HAP-1 (cell line): ENCODE results near the gene SYMPK.

ENCODE experiments used
- DNase-seq, 2 experiments: peaks; one replicate each; pipeline ENCODE4 v3.0.0-alpha.2; 2016 to 2020; ENCODE audit warnings: low spot score in 2 of 2
- H3K27me3 ChIP-seq: fragments of 250-450 bp; sonication (Bioruptor Pico); 2 replicates; pipeline ENCODE4 v1.5.1; 2020; ENCODE audit warnings: low read depth, mild to moderate bottlenecking, moderate library complexity
- H3K36me3 ChIP-seq: fragments of 250-450 bp; sonication (Bioruptor Pico); replicated peaks from 2 replicates; pipeline ENCODE4 v1.5.1; 2020; ENCODE audit warnings: mild to moderate bottlenecking
- H3K4me1 ChIP-seq: fragments of 250-450 bp; sonication (Bioruptor Pico); 2 replicates; pipeline ENCODE4 v1.5.1; 2020; ENCODE audit warnings: mild to moderate bottlenecking
- H3K4me3 ChIP-seq: fragments of 250-450 bp; sonication (Bioruptor Pico); 2 replicates; pipeline ENCODE4 v1.5.1; 2020; ENCODE audit warnings: mild to moderate bottlenecking, moderate library complexity
- H3K9me3 ChIP-seq: fragments of 250-450 bp; sonication (Bioruptor Pico); 2 replicates; pipeline ENCODE4 v1.5.1; 2020; ENCODE audit warnings: mild to moderate bottlenecking, moderate library complexity
- in situ Hi-C: fragments of 300-500 bp; cut with MboI; formaldehyde crosslinking; loops from 3 replicates; pipeline ENCODE4 v1.14.3; 2020; ENCODE audit warnings: low sequenced_read_pairs, inconsistent platforms, mixed read lengths

The SYMPK gene

DNA sequence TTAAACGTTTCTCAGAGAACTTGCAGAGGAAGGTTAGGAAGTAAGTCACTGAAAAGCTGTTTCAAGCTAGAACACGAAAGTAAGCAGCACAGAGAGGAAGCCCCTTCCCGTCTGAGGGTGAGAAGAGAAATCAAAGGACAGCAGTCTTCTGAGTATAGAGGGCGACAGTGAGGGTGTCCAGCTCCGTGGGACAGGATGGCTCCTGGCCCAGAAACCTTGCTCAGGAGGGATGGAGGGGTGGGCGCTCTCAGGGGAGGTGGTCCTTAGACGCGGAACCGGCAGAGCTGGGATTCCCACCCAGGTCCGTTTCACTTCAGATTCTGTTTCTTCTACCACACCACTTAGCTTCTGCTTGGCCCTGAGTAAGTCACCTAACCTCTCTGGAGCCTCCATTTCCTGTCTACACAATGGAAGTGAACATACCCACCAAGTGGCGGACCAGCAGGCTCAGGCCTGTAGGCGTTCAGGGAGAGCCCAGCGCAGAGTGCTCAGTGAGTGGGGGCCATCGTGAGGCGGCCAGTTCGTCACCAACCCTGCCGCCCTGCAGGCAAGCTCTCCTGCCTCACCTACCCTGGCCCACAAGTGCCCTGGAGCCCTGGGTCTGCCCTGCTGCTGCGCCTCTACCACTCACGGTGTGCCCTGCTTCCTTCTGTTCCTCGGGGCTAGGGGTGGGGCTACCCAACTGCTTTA lies 42.4 kb downstream of the SYMPK start:
- in situ Hi-C loops = no loop called here
- H3K9me3 ChIP-seq = no peaks in the 10 kb centered on the region
- H3K27me3 ChIP-seq = no peaks in the 10 kb centered on the region
- H3K4me3 ChIP-seq = no peak overlapping the region
- no peak for DNase-seq
- H3K4me1 ChIP-seq = no peaks in the 10 kb centered on the region
- peaks cover 48% of the 10 kb centered on the region for H3K36me3 ChIP-seq

DNA sequence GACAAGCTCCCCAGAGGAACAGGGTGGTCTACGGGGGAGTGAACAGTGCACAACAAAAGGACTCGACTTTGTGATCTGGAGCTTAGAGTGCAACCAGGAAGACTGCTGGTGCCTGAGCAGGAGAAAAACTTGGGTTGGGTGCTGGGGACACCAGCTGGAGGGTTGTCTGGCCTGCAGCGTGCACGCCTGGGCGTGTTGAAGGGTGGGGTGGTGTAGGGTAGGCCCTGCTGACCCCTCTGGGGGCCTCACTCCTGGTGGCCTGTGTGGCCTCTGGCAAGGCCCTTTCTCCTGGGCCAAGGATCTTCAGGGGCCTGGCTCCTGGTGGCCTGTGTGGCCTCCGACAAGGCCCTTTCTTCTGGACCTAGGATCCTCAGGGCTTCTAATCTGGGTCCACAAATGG lies 43.2 kb downstream of the SYMPK start:
- DNase-seq = no peak
- no peak overlapping the region for H3K4me3 ChIP-seq
- H3K9me3 ChIP-seq = no peaks in the 10 kb centered on the region
- in situ Hi-C loops = no loop called here
- H3K27me3 ChIP-seq = no peaks in the 10 kb centered on the region
- peaks cover 40% of the 10 kb centered on the region for H3K36me3 ChIP-seq
- no peaks in the 10 kb centered on the region for H3K4me1 ChIP-seq

DNA sequence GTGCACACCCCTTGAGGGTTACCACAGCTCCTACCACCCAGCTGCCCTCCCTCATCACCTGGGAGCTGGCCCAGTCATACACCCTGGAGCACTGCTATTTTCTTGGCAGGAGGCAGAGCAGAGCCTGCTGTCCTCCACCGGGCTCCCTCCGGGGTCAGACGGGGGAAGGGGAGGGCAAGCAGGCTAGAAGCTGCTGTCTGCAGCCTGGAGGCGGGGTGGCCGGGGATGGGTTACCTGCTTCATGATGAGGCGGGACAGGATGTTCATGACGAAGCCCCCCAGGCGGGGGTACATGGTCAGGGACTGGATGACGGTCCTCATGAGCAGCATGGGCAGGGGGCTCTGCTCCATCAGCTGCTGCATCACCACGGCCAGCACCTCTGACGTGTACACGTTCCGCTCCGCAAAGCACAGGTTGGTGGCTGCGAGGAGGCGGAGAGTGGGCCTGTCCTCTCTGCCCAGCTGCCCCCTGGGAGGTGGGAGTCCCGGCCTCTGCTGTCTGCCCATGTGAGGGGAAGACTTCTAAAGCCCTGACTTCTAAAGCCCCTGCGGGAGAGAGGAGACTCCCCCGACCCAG lies 45.1 kb downstream of the SYMPK start:
- Histone ChIP-seq H3K27me3 (no peaks in the 10 kb centered on the region), H3K9me3 (no peaks in the 10 kb centered on the region), H3K4me1 (no peaks in the 10 kb centered on the region), H3K36me3 (peaks cover 26% of the 10 kb centered on the region), H3K4me3 (no peak overlapping the region)
- in situ Hi-C loops = no loop called here
- DNase-seq = no peak

DNA sequence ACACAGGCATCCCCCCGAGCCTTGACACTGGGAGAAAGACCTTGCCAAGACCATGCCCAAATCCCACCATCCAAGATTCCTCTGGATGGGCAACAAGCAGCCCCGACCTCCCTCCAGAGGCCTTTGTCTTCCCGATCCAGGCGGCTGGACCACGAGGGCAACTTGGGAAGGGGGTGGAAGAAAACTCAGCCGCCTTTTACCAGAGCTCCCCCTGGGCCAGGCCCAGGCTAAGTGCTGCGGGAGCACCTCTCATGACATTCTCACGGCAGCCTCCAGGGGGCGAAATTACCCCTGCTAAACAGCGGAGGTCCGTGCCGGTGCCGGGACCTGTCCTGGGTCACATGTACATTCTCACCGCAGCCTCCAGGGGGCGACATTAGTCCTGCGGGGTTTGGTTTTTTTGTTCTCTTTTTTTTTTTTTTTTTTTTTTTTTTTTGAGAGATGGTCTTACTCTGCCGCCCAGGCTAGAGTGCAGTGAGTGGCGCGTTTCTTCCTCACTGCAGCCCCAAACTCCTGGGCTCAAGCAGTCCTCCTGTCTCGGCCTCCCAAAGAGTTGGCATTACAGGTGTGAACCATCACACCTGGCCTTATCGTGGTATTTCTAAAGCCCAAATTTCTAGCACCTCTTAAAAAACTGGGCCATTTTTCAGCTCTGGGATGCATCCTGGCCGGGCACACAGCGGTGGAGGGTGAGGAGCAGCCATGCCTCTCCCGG lies 45.8 kb downstream of the SYMPK start:
- H3K9me3 ChIP-seq = no peaks in the 10 kb centered on the region
- peak; percentile 92 to 98 for DNase-seq
- in situ Hi-C loops = no loop called here
- H3K4me1 ChIP-seq = no peaks in the 10 kb centered on the region
- no peaks in the 10 kb centered on the region for H3K27me3 ChIP-seq
- H3K36me3 ChIP-seq = peaks cover 20% of the 10 kb centered on the region
- H3K4me3 ChIP-seq = no peak overlapping the region

DNA sequence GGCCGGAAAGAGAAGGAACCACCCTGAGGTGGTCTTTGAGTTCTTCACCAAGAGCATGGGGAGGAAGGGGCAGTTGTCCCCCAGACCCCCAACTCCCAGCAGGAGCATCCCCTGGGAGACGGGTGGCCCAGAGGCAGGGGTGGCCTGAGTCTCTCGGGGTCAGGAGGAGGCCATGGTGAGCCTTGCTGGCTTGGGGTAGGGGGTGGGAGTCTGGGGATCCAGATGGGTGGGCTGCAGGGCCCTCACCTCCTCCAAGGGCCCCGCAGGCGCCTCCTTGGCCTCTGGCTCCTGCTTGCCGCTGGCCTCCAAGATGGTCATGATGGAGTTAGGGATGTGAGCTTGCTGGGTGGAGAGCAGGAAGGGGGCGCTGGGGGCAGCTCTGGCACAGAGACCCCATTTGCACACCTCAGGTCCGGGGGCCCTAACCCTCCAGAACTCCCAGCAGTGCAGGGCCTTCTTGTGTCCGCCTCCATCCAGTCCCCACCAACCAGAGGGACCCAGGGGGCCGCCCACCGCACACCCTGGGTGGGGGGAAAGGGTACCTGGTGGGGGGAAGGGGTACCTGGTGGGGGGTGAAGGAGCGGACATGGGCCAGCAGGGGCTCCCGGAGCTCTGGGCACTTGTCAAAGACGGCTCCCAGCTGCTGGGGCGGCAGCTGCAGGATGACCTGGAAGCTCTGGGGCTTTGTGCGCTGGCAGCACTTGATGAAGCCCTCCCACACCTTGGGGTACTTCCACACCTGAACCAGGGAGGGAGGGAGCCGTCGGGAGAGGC lies 46.5 kb downstream of the SYMPK start:
- Histone ChIP-seq H3K4me3 (no peak overlapping the region), H3K27me3 (no peaks in the 10 kb centered on the region), H3K36me3 (peaks cover 20% of the 10 kb centered on the region), H3K4me1 (no peaks in the 10 kb centered on the region), H3K9me3 (no peaks in the 10 kb centered on the region)
- in situ Hi-C loops = no loop called here
- DNase-seq = no peak

DNA sequence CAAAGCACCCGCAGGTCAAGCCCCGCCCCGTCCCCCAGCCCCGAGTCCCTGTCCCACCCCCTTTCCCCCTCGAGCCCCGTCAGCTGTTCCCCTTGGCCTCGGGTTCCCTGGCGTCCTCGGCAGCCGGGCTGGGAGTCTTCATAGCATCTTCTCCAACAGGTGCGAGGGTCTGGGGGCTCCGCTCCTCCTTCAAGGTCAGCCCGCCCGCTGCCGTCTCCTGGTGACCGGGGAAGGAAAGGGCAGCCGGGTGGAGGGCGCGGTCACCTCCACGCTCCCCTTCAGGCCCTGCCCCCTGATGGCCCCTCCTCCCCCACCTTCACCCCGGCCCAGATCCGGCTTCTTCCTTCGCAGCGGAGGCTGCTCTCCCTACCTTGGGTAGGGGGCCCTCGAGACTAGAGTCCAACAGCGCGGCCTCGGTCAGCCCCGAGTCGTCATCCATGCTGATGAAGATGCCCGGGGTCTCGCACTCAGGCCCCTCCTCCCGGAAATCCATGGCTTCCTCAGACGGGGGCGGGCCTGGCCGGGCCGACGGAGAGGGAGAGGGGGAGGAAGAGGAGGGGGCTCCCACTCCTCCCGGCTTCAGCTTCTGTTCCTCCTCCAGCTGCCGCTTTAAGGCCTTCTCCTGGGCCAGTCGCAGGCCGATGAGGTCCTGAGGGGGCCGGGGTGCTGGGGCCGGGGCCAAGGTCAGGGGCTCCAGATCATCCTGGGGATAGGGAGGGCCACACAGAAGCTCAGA lies 47.3 kb downstream of the SYMPK start:
- H3K4me1 ChIP-seq = no peaks in the 10 kb centered on the region
- in situ Hi-C loops = no loop called here
- H3K9me3 ChIP-seq = no peaks in the 10 kb centered on the region
- H3K4me3 ChIP-seq = no peak overlapping the region
- H3K27me3 ChIP-seq = no peaks in the 10 kb centered on the region
- DNase-seq = no peak
- peaks cover 18% of the 10 kb centered on the region for H3K36me3 ChIP-seq

DNA sequence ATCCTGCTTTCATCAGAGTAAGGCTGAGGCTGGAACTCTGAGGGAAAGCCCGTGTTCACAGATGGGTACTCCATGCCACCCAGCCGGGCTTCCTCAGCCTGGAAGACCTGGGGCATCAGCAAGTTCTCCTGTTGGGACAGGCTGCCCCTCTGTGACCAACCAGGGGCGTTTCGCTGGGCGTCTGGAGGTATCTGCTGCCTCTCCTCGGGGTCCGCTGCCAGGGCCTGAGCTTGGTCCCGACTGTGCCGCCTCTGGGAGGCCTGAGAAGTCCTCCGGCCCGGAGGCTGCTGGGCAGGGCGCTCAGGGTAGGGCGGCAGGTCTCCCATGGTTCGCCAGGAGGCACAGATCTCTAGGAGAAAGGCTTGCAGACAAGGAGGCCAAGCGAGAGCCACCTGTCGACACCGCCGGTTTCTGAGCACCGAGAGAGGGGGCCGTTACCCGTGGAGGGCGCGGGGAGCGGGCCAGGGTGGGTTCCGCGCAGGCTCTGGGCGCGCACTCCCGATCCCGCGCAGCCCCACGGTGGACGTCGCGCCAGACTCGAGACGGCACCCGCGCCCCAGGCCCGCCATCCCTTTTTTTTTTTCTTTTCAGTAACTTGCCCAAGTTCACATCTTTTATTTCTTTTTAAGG lies 48.0 kb downstream of the SYMPK start, which contains the start of gene RSPH6A:
Gene RSPH6A, minus strand, starts transcription at position 458 of the 630 bp plus-strand sequence. Its CDS starts 132 bp downstream, at position 326.
- H3K4me3 ChIP-seq = no peak within 1 kb of the TSS
- H3K36me3 ChIP-seq = peaks cover 11% of the 10 kb centered on the region
- H3K4me1 ChIP-seq = no peaks in the 10 kb centered on the region
- in situ Hi-C loops = no loop called here
- no peaks in the 10 kb centered on the region for H3K9me3 ChIP-seq
- no peaks in the 10 kb centered on the region for H3K27me3 ChIP-seq
- DNase-seq = no peak

DNA sequence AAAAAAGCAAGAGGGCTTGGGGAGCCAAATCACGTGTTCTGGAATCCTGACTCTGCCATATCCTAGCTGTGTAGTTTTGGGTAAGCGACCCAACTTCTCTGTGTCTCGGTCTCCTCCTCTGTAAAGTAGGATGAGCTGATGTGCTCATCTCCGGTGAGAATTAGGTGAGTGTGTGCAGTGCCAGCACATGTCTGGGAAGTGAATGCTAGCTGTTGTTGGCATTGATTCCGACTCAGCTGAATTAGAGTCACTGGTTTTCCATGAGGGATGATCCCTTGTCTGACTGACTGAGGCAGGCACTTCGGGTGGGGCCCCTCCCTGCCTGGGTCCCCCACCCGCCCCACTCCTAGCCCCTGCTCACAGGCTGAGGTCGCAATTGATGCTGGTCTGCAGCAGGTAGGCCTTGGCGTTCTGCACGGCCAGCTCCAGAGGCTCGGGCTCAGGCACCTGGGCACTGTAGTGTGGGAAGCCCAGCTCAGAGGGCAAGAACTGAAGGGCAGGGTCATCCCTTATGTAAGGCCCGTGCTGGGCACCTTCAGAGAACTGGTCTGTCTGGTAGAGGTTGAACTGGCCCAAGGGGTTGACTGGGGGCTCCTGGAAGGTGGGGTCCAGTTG lies 48.7 kb downstream of the SYMPK start:
- no peaks in the 10 kb centered on the region for H3K4me1 ChIP-seq
- in situ Hi-C loops = no loop called here
- H3K4me3 ChIP-seq = no peak overlapping the region
- H3K9me3 ChIP-seq = no peaks in the 10 kb centered on the region
- no peak for DNase-seq
- no peaks in the 10 kb centered on the region for H3K27me3 ChIP-seq
- peaks cover 6% of the 10 kb centered on the region; the same call in 1 of the 2 replicates for H3K36me3 ChIP-seq

DNA sequence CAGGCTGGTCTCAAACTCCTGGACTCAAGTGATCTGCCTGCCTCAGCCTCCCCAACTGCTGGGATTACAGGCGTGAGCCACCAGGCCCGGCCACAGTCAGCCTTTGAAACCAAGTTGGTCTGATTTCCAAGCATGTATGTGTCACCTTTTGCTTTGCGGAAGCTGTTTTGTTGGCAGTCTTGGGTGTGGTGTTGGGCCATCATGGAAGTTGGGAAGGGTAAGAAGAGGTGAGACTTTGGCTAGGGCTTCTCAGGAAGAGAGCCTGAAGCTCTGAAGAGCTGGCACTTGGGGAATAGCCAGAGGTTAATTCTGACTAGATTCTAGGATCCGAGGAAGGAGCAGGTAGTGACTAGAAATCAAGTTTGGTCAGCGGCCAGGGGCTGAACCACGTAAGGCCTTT lies 50.6 kb downstream of the SYMPK start:
- no peak overlapping the region for H3K4me3 ChIP-seq
- H3K4me1 ChIP-seq = no peaks in the 10 kb centered on the region
- in situ Hi-C loops = no loop called here
- H3K27me3 ChIP-seq = no peaks in the 10 kb centered on the region
- no peaks in the 10 kb centered on the region for H3K9me3 ChIP-seq
- DNase-seq = no peak
- peaks cover 3% of the 10 kb centered on the region; the same call in 1 of the 2 replicates for H3K36me3 ChIP-seq

DNA sequence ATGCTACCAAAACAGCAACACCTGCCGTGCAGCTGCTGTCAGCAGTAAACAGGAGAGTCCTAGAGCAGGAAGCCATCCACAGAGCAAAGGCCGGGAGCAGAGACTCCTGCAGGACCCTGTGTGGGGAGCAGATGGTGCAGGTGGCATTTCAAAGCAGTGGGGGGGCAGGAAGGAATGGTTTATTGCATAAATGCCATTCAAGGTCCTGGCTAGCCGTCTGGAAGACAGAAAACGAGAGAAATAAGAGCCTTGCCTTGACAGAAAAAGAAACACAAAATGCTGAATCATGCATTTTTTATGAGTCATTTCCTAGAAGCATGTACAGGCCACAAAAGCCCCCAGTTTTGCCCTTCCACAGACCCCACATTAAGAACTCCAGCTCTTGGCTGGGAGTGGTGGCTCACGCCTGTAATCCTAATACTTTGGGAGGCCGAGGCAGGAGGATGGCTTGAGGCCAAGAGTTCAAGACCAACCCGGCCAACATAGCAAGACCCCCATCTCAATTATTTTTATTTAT lies 53.2 kb downstream of the SYMPK start:
- Histone ChIP-seq H3K36me3 (peaks cover 3% of the 10 kb centered on the region; the same call in 1 of the 2 replicates), H3K9me3 (no peaks in the 10 kb centered on the region), H3K4me3 (no peak overlapping the region), H3K27me3 (no peaks in the 10 kb centered on the region), H3K4me1 (no peaks in the 10 kb centered on the region)
- DNase-seq = no peak
- in situ Hi-C loops = no loop called here

DNA sequence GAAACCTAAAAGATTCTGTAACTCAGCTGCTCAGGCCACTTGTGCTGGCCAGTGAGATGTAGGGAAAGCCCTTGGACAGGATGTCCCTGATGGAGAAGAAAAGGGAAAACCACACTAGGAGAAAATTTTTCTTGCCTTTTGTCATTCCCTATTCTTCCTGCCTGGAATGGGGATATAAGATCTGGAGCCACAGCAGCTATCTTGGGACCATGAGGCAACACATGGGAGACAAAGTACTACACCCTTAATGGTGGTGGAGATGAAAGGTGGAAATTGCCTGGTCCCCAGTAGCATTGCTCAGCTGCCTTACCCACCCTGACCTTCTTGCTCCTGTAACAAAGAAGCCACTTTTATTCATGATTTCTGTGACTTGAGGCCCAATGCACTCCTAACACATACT lies 57.2 kb downstream of the SYMPK start:
- H3K4me1 ChIP-seq = no peaks in the 10 kb centered on the region
- DNase-seq = no peak
- H3K36me3 ChIP-seq = no peaks in the 10 kb centered on the region
- no peak overlapping the region for H3K4me3 ChIP-seq
- H3K9me3 ChIP-seq = no peaks in the 10 kb centered on the region
- no peaks in the 10 kb centered on the region for H3K27me3 ChIP-seq
- in situ Hi-C loops = no loop called here

DNA sequence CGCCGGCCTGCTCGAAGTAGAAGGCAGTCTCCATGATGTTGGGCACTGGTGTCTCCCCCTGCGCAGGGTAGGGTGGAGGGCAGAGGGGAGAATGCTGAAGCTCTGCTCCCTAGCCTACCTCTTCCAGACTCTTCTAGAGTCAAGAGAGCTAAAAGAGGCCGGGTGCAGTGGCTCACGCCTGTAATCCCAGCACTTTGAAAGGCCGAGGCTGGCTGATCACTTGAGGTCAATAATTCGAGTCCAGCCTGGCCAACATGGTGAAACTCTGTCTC lies 58.1 kb downstream of the SYMPK start:
- DNase-seq = no peak
- Histone ChIP-seq H3K4me3 (no peak overlapping the region), H3K36me3 (no peaks in the 10 kb centered on the region), H3K4me1 (no peaks in the 10 kb centered on the region), H3K27me3 (no peaks in the 10 kb centered on the region), H3K9me3 (no peaks in the 10 kb centered on the region)
- in situ Hi-C loops = no loop called here
